K562 (cell line): Measurements from ENCODE around the gene NANS. TPM values are rescaled to one million over a fixed set of nuclear protein-coding genes. Genes with fewer than 3 reads are reported as not detected.
A peak's percentile ranks its signal among the peaks of the same experiment; 100 is the strongest.

Experiments used
- ATAC-seq: fragments of 200-7000 bp; cut with Tn5 transposase; 3 replicates; pipeline ENCODE4 v1.9.1; 2020; ENCODE audit warnings: moderate library complexity
- BruUV-seq: library from RNA; stranded (reverse); fragments of 400-500 nt; replicated peaks from 2 replicates; lab custom pipeline; 2021; lab: Mats Ljungman, UMichigan
- CTCF ChIA-PET: fragments of 300-600 bp; formaldehyde crosslinking; extraction: SDS; loops from one replicate; lab custom pipeline; 2021; ENCODE audit warnings: low intra/inter-chr PET ratio; lab: Yijun Ruan, JAX
- POLR2A ChIA-PET: fragments of 300-600, 350-650 bp; sonication (Branson Sonifier 250); formaldehyde crosslinking; extraction: SDS; loops from one replicate; lab custom pipeline; 2021; ENCODE audit warnings: antibody characterized with exemption, inconsistent platforms; lab: Yijun Ruan, JAX
- DNase-seq, 4 experiments: peaks; one replicate each; pipeline versions ENCODE4 v3.0.0 to v3.0.0-alpha.2; 2011 to 2018; ENCODE audit warnings: low spot score in 3 of 4, mixed read lengths in 3 of 4; ENCODE audit errors: extremely low read depth in 1 of 4
- FAIRE-seq: peaks from 2 replicates; lab custom pipeline; 2011; peaks lifted over from hg19 to GRCh38; lab: Jason Lieb, UNC
- H2AFZ ChIP-seq: 2 replicates; pipeline ENCODE4 v1.6.0; 2011; ENCODE audit warnings: low read depth, low read length, control low read depth, inconsistent platforms
- H3K27ac ChIP-seq: fragments of 200-600 bp; 3 replicates; pipeline ENCODE4 v1.8.0; 2011; ENCODE audit warnings: low read depth, mild to moderate bottlenecking, control low read depth, inconsistent platforms, low read length, moderate library complexity, mixed read lengths; ENCODE audit errors: extremely low read depth
- H3K27me3 ChIP-seq, 2 experiments: fragments of 300-600 bp in 1 of 2; 2 replicates in 1 of 2; 3 replicates in 1 of 2; pipeline versions ENCODE4 v1.6.0 to v1.8.0; 2011; ENCODE audit warnings: inconsistent platforms in 2 of 2, low read length in 2 of 2, mild to moderate bottlenecking in 1 of 2, mixed read lengths in 1 of 2, moderate library complexity in 1 of 2; ENCODE audit not compliant: control insufficient read depth in 2 of 2, insufficient read depth in 2 of 2
- H3K36me3 ChIP-seq: fragments of 300-600 bp; 3 replicates; pipeline ENCODE4 v1.8.0; 2011; ENCODE audit warnings: mild to moderate bottlenecking, low read length, inconsistent platforms; ENCODE audit not compliant: control insufficient read depth, insufficient read depth
- H3K4me1 ChIP-seq, 2 experiments: fragments of 200-600 bp in 1 of 2; replicated peaks in 1 of 2; 2 replicates in 1 of 2; 3 replicates in 1 of 2; pipeline versions ENCODE4 v1.5.1 to v1.8.0; 2011; ENCODE audit warnings: inconsistent platforms in 2 of 2, low read length in 2 of 2, mild to moderate bottlenecking in 1 of 2, mixed read lengths in 1 of 2, moderate library complexity in 1 of 2; ENCODE audit not compliant: control insufficient read depth in 2 of 2, insufficient read depth in 2 of 2
- H3K4me2 ChIP-seq: 2 replicates; pipeline ENCODE4 v1.6.1; 2011; ENCODE audit warnings: low read length, control low read depth, inconsistent platforms, mixed read lengths; ENCODE audit not compliant: insufficient read depth
- H3K4me3 ChIP-seq: fragments of 200-600 bp; sonication (generic), shearing (Covaris generic); 2 replicates; pipeline ENCODE4 v1.5.1; 2016; ENCODE audit warnings: control low read depth, inconsistent platforms
- H3K79me2 ChIP-seq: fragments of 200-600 bp; 3 replicates; pipeline ENCODE4 v1.8.0; 2011; ENCODE audit warnings: low read length, inconsistent platforms; ENCODE audit not compliant: control insufficient read depth, insufficient read depth
- H3K9ac ChIP-seq, 2 experiments: 2 replicates each; pipeline versions ENCODE4 v1.6.0 to v1.6.1; 2011; ENCODE audit warnings: low read depth in 2 of 2, low read length in 2 of 2, control low read depth in 1 of 2, inconsistent platforms in 1 of 2, mild to moderate bottlenecking in 1 of 2, mixed read lengths in 1 of 2; ENCODE audit not compliant: insufficient read depth in 1 of 2
- H3K9me1 ChIP-seq: one replicate; pipeline ENCODE4 v1.6.0; 2011; ENCODE audit warnings: inconsistent platforms, mild to moderate bottlenecking, low read length, moderate library complexity; ENCODE audit not compliant: control insufficient read depth, insufficient read depth
- H3K9me3 ChIP-seq: replicated peaks from 2 replicates; pipeline ENCODE4 v1.5.1; 2011; ENCODE audit warnings: low read depth, low read length, inconsistent platforms; ENCODE audit not compliant: control insufficient read depth, insufficient read depth
- H4K20me1 ChIP-seq: replicated peaks from 2 replicates; pipeline ENCODE4 v1.6.1; 2011; ENCODE audit warnings: low read length, inconsistent platforms, mixed read lengths; ENCODE audit not compliant: control insufficient read depth, insufficient read depth
- BDP1 ChIP-seq: IDR thresholded peaks from 3 replicates; pipeline ENCODE4 v1.6.1; 2011; ENCODE audit not compliant: insufficient read length, insufficient read depth
- C11orf30 ChIP-seq: fragments of 450-650 bp; IDR thresholded peaks from 2 replicates; pipeline ENCODE4 v1.6.1; 2016; ENCODE audit warnings: low read depth, mild to moderate bottlenecking
- CBX1 ChIP-seq: sonication (generic); IDR thresholded peaks from 2 replicates; pipeline ENCODE4 v1.6.1; 2016; ENCODE audit warnings: antibody characterized with exemption, low read depth, mild to moderate bottlenecking
- HEY1 ChIP-seq: fragments of 250-450 bp; sonication (Bioruptor Pico); IDR thresholded peaks from 2 replicates; pipeline ENCODE4 v1.5.0; 2020; ENCODE audit warnings: mild to moderate bottlenecking, moderate library complexity, borderline replicate concordance
- JUNB ChIP-seq: fragments of 450-650 bp; formaldehyde crosslinking; conservative IDR thresholded peaks from 2 replicates; pipeline ENCODE4 v1.4.0; 2020; ENCODE audit warnings: mild to moderate bottlenecking
- MTA3 ChIP-seq: fragments of 450-650 bp; formaldehyde crosslinking; IDR thresholded peaks from 2 replicates; pipeline ENCODE4 v1.6.1; 2017; ENCODE audit warnings: mild to moderate bottlenecking, borderline replicate concordance
- NR2C1 ChIP-seq, 2 experiments: fragments of 450-650 bp; IDR thresholded peaks; 2 replicates each; pipeline ENCODE4 v1.6.1; 2017; ENCODE audit warnings: mild to moderate bottlenecking in 2 of 2, antibody characterized with exemption in 1 of 2, inconsistent platforms in 1 of 2, missing compliant biosample characterization in 1 of 2, missing genetic modification characterization in 1 of 2
- PCBP1 ChIP-seq: fragments of 200-400 bp; formaldehyde crosslinking; IDR thresholded peaks from 2 replicates; pipeline ENCODE4 v1.6.1; 2018; ENCODE audit warnings: mild to moderate bottlenecking, low read depth, low read length; ENCODE audit not compliant: poor library complexity, severe bottlenecking
- RNF2 ChIP-seq: sonication (generic); IDR thresholded peaks from 2 replicates; pipeline ENCODE4 v1.6.1; 2016
- STAT6 ChIP-seq: sonication (generic); formaldehyde crosslinking; IDR thresholded peaks from 2 replicates; pipeline ENCODE4 v1.8.1; 2023; ENCODE audit warnings: mild to moderate bottlenecking, missing genetic modification reagents
- TAF1 ChIP-seq: IDR thresholded peaks from 2 replicates; pipeline ENCODE4 v1.6.1; 2011; ENCODE audit warnings: mild to moderate bottlenecking, low read length, moderate library complexity; ENCODE audit not compliant: insufficient read depth, control insufficient read depth, severe bottlenecking; ENCODE audit errors: extremely low read depth
- TBP ChIP-seq: optimal IDR thresholded peaks from 2 replicates; pipeline ENCODE3; 2011; ENCODE audit warnings: low read depth, low read length, improper control_type of control experiment
- ZKSCAN3 ChIP-seq: fragments of 250-450 bp; sonication (Bioruptor Pico); IDR thresholded peaks from 2 replicates; pipeline ENCODE4 v1.4.0; 2020
- ZNF174 ChIP-seq: fragments of 250-450 bp; sonication (Bioruptor Pico); IDR thresholded peaks from 2 replicates; pipeline ENCODE4 v1.4.0; 2020; ENCODE audit warnings: mild to moderate bottlenecking
- ZNF277 ChIP-seq: fragments of 250-450 bp; sonication (Bioruptor Pico); IDR thresholded peaks from 2 replicates; pipeline ENCODE4 v1.8.0; 2022; ENCODE audit warnings: inconsistent platforms, mild to moderate bottlenecking, moderate library complexity, borderline replicate concordance
- ZNF586 ChIP-seq: fragments of 450-650 bp; formaldehyde crosslinking; conservative IDR thresholded peaks from 2 replicates; pipeline ENCODE4 v1.4.0; 2020; ENCODE audit warnings: mild to moderate bottlenecking, moderate library complexity
- ZNF79 ChIP-seq: fragments of 250-450 bp; sonication (Bioruptor Pico); IDR thresholded peaks from 2 replicates; pipeline ENCODE4 v1.4.0; 2020; ENCODE audit warnings: low read depth, mild to moderate bottlenecking, moderate library complexity
- WGBS: fragments of 100-300 bp; shearing (Covaris generic); methylation state at CpG from one replicate; pipeline ENCODE4 v1.1.6; 2016; ENCODE audit warnings: low coverage, mixed read lengths; ENCODE audit not compliant: insufficient coverage; ENCODE audit errors: missing lambda C conversion rate; 5-methylcytosine and 5-hydroxymethylcytosine counted together
- in situ Hi-C: fragments of 300-500 bp; cut with MboI; formaldehyde crosslinking; loops from 4 replicates; pipeline ENCODE4 v1.15.0; 2018; ENCODE audit warnings: inconsistent platforms, mixed read lengths
- intact Hi-C: fragments of 100-400 bp; cut with micrococcal nuclease; formaldehyde crosslinking; loops from 2 replicates; pipeline ENCODE4 v1.14.2; 2022
- polyA plus RNA-seq, 8 experiments: library from polyadenylated mRNA; depleted of rRNA in 4 of 8; stranded (reverse) in 5 of 8; unstranded in 3 of 8; fragments of >200 nt; fragmentation: Nextera tagmentation in 2 of 8; fragmentation: Illumina TruSeq in 1 of 8; extraction: Ambion mirVana in 2 of 8; extraction: Trizol in 1 of 8; gene quantifications; 2 replicates each; pipeline versions ENCODE4 v1.2.1 to v1.2.3, GENCODE V29; 2011 to 2014; ENCODE audit warnings: inconsistent platforms in 1 of 8, missing spikeins in 1 of 8
- total RNA-seq, 7 experiments: library from RNA; depleted of rRNA in 6 of 7; stranded (reverse); fragments of >200 nt in 6 of 7; fragmentation: Illumina TruSeq in 2 of 7; extraction: Trizol in 2 of 7; gene quantifications; 2 replicates each; pipeline versions ENCODE4 v1.2.1 to v1.2.3, GENCODE V29; 2011 to 2021; ENCODE audit warnings: low replicate concordance in 1 of 7

Gene NANS
- total and polyA plus RNA-seq, 9 of the 15 experiments (the other 6 are each of a cell fraction or from before 2014, with no cell fraction given), result 37.1 to 181 (median 137) TPM

GRCh38 chr9:98064623-98065392 lies 8.3 kb downstream of the NANS start:
- peaks cover 3 to 11% of the 10 kb centered on the region in 2 experiments; a peak in 3 of 5 replicates for H3K4me1 ChIP-seq
- H3K79me2 ChIP-seq, result peaks cover 65% of the 10 kb centered on the region
- in situ Hi-C loops (no loop called here), intact Hi-C loops (no loop called here)
- no peaks in the 10 kb centered on the region for H3K27me3 ChIP-seq
- no peaks in the 10 kb centered on the region for H4K20me1 ChIP-seq
- DNase-seq (peak in 1 of 4 experiments; percentile 2), FAIRE-seq (no peak), ATAC-seq (no peak)
- BruUV-seq, result no TSS peak
- H3K9me3 ChIP-seq, result no peaks in the 10 kb centered on the region
- H3K27ac ChIP-seq, result no peak overlapping the region
- WGBS, result 85% methylated on average over 7 of the region's 8 CpGs
- H3K36me3 ChIP-seq, result peaks cover 84% of the 10 kb centered on the region
- POLR2A ChIA-PET, result interaction anchor here (0.6 to 0.8 kb wide), 2 partner anchors 15 to 488 kb away, joined by 3 read pairs; no protein-coding TSS in a partner anchor
- no peaks in the 10 kb centered on the region for H3K9me1 ChIP-seq
- H3K4me2 ChIP-seq, result no peak overlapping the region
- no peak for TF ChIP-seq STAT6 (CRISPR knock-in tag)
- no peak for TF ChIP-seq TBP
- no peak for TF ChIP-seq PCBP1
- no peak for TF ChIP-seq NR2C1 (IDR thresholded peaks at IDR 0.05)
- TF ChIP-seq NR2C1 (tag; IDR thresholded peaks at IDR 0.05), result no peak
- no peak for TF ChIP-seq ZNF277 (CRISPR knock-in tag)
- TF ChIP-seq C11orf30, result no peak
- TF ChIP-seq RNF2, result no peak
- no peak for TF ChIP-seq ZNF174 (CRISPR knock-in tag)
- no peak for TF ChIP-seq ZNF586 (CRISPR knock-in tag)
- TF ChIP-seq ZNF79 (CRISPR knock-in tag), result no peak
- no peak for TF ChIP-seq MTA3
- TF ChIP-seq JUNB (CRISPR knock-in tag), result no peak
- no peak for TF ChIP-seq ZKSCAN3 (CRISPR knock-in tag)
- TF ChIP-seq TAF1, result no peak
- no peak for TF ChIP-seq BDP1
- no peak for TF ChIP-seq HEY1
- no peak for TF ChIP-seq CBX1
- H3K9ac ChIP-seq, result peak overlapping the region in 1 of 2 experiments; percentile 85; a peak in 1 of 4 replicates
- no peak overlapping the region for H2AFZ ChIP-seq
- CTCF ChIA-PET, result no interaction called here
- no peak overlapping the region for H3K4me3 ChIP-seq
